HEK293 (cell line): ENCODE results near the gene SNTG2.
"Not testable (repeated sequence)": the region's sequence is repeated elsewhere in the genome, so short reads cannot be mapped to it uniquely, and the experiment has no call there.

ENCODE experiments used
- CTCF ChIA-PET: fragments of 350-600 bp; formaldehyde crosslinking; extraction: SDS; loops from one replicate; lab custom pipeline; 2021; ENCODE audit warnings: antibody characterized with exemption; lab: Yijun Ruan, JAX
- POLR2A ChIA-PET: fragments of 300-600 bp; formaldehyde crosslinking; extraction: SDS; loops from one replicate; lab custom pipeline; 2020; ENCODE audit warnings: antibody characterized with exemption, inconsistent platforms; lab: Yijun Ruan, JAX
- H3K27ac ChIP-seq: fragments of 200-500 bp; sonication (Bioruptor generic); 2 replicates; pipeline ENCODE4 v1.5.1; 2014; ENCODE audit warnings: low read depth, low read length, control low read depth, inconsistent platforms; ENCODE audit errors: extremely low read depth
- H3K36me3 ChIP-seq, 2 experiments: fragments of 200-500 bp in 1 of 2; sonication (Bioruptor generic) in 1 of 2; 1 replicate in 1 of 2; 2 replicates in 1 of 2; pipeline ENCODE4 v1.5.1; 2014 to 2017; ENCODE audit warnings: inconsistent platforms in 2 of 2, low read length in 2 of 2; ENCODE audit not compliant: control insufficient read depth in 2 of 2, insufficient read depth in 1 of 2
- H3K4me1 ChIP-seq: fragments of 200-500 bp; sonication (Bioruptor generic); 2 replicates; pipeline ENCODE4 v1.5.1; 2014; ENCODE audit warnings: mild to moderate bottlenecking, low read length, inconsistent platforms; ENCODE audit not compliant: control insufficient read depth, insufficient read depth
- H3K4me3 ChIP-seq: 2 replicates; pipeline ENCODE4 v1.5.1; 2011; ENCODE audit warnings: low read depth, mild to moderate bottlenecking, control low read depth, low read length, moderate library complexity
- H3K9me3 ChIP-seq: fragments of 200-500 bp; sonication (Bioruptor generic); 2 replicates; pipeline ENCODE4 v1.5.1; 2014; ENCODE audit warnings: low read depth, low read length, inconsistent platforms; ENCODE audit not compliant: control insufficient read depth, insufficient read depth
- EGR2 ChIP-seq: fragments of 450-650 bp; formaldehyde crosslinking; IDR thresholded peaks from 2 replicates; pipeline ENCODE4 v1.5.1; 2016; ENCODE audit warnings: low read depth, missing biosample characterization, missing genetic modification characterization
- ELK4 ChIP-seq: IDR thresholded peaks from 2 replicates; pipeline ENCODE4 v1.6.1; 2011; ENCODE audit warnings: mild to moderate bottlenecking, low read depth, low read length, borderline replicate concordance
- GLI2 ChIP-seq: fragments of 450-650 bp; formaldehyde crosslinking; IDR thresholded peaks from 2 replicates; pipeline ENCODE4; 2017; ENCODE audit warnings: missing biosample characterization, missing genetic modification characterization, low read depth, borderline replicate concordance
- GLIS1 ChIP-seq: fragments of 450-650 bp; formaldehyde crosslinking; IDR thresholded peaks from 2 replicates; pipeline ENCODE4 v1.5.1; 2016; ENCODE audit warnings: missing biosample characterization, missing genetic modification characterization
- INSM2 ChIP-seq: fragments of 450-650 bp; formaldehyde crosslinking; IDR thresholded peaks from 2 replicates; pipeline ENCODE4 v1.5.1; 2016; ENCODE audit warnings: missing biosample characterization, missing genetic modification characterization
- KLF7 ChIP-seq: fragments of 450-650 bp; formaldehyde crosslinking; IDR thresholded peaks from 2 replicates; pipeline ENCODE4 v1.5.1; 2016; ENCODE audit warnings: missing biosample characterization, missing genetic modification characterization, borderline replicate concordance
- KLF8 ChIP-seq: fragments of 450-650 bp; formaldehyde crosslinking; IDR thresholded peaks from 2 replicates; pipeline ENCODE4 v1.5.1; 2016; ENCODE audit warnings: missing biosample characterization, missing genetic modification characterization
- MEIS1 ChIP-seq: sonication (generic); formaldehyde crosslinking; IDR thresholded peaks from 2 replicates; pipeline ENCODE4 v1.8.1; 2022; ENCODE audit warnings: missing genetic modification reagents, mild to moderate bottlenecking, borderline replicate concordance
- SP3 ChIP-seq: fragments of 450-650 bp; formaldehyde crosslinking; IDR thresholded peaks from 2 replicates; pipeline ENCODE4 v1.5.1; 2016; ENCODE audit warnings: missing biosample characterization, missing genetic modification characterization
- TRIM28 ChIP-seq: IDR thresholded peaks from 2 replicates; pipeline ENCODE4 v1.6.1; 2011; ENCODE audit warnings: low read length, control low read depth, borderline replicate concordance
- ZBTB21 ChIP-seq: fragments of 450-650 bp; formaldehyde crosslinking; IDR thresholded peaks from 2 replicates; pipeline ENCODE4 v1.5.1; 2017; ENCODE audit warnings: missing biosample characterization, missing genetic modification characterization
- ZBTB44 ChIP-seq: fragments of 450-650 bp; IDR thresholded peaks from 2 replicates; pipeline ENCODE4 v1.5.1; 2018; ENCODE audit warnings: missing biosample characterization, mild to moderate bottlenecking, missing genetic modification characterization
- ZBTB7A ChIP-seq: fragments of 450-650 bp; formaldehyde crosslinking; IDR thresholded peaks from 2 replicates; pipeline ENCODE4 v1.5.1; 2016; ENCODE audit warnings: low read depth, missing biosample characterization, missing genetic modification characterization
- ZFHX2 ChIP-seq: fragments of 450-650 bp; formaldehyde crosslinking; conservative IDR thresholded peaks from 2 replicates; pipeline ENCODE4 v1.5.1; 2016; ENCODE audit warnings: missing biosample characterization, missing genetic modification characterization
- ZFP3 ChIP-seq: fragments of 450-650 bp; formaldehyde crosslinking; IDR thresholded peaks from 2 replicates; pipeline ENCODE4 v1.5.1; 2016; ENCODE audit warnings: low read depth, missing biosample characterization, missing genetic modification characterization
- ZIC2 ChIP-seq: fragments of 450-650 bp; formaldehyde crosslinking; IDR thresholded peaks from 2 replicates; pipeline ENCODE4 v1.5.1; 2016; ENCODE audit warnings: missing biosample characterization, missing genetic modification characterization
- ZNF138 ChIP-seq: fragments of 450-650 bp; formaldehyde crosslinking; IDR thresholded peaks from 2 replicates; pipeline ENCODE4 v1.5.1; 2016; ENCODE audit warnings: missing biosample characterization, missing genetic modification characterization, borderline replicate concordance
- ZNF155 ChIP-seq: fragments of 450-650 bp; formaldehyde crosslinking; IDR thresholded peaks from 2 replicates; pipeline ENCODE4 v1.5.1; 2016; ENCODE audit warnings: missing biosample characterization, missing genetic modification characterization
- ZNF23 ChIP-seq: fragments of 450-650 bp; formaldehyde crosslinking; IDR thresholded peaks from 2 replicates; pipeline ENCODE4 v1.5.1; 2016; ENCODE audit warnings: missing biosample characterization, missing genetic modification characterization, borderline replicate concordance
- ZNF366 ChIP-seq: fragments of 450-650 bp; formaldehyde crosslinking; conservative IDR thresholded peaks from 2 replicates; pipeline ENCODE4 v1.5.1; 2016; ENCODE audit warnings: missing biosample characterization, missing genetic modification characterization
- ZNF624 ChIP-seq: fragments of 450-650 bp; formaldehyde crosslinking; IDR thresholded peaks from 2 replicates; pipeline ENCODE4 v1.5.1; 2017; ENCODE audit warnings: missing biosample characterization, missing genetic modification characterization
- ZNF76 ChIP-seq: fragments of 450-650 bp; formaldehyde crosslinking; IDR thresholded peaks from 2 replicates; pipeline ENCODE4; 2016; ENCODE audit warnings: low read depth, missing biosample characterization, missing genetic modification characterization, borderline replicate concordance
- ZSCAN5A ChIP-seq: fragments of 450-650 bp; formaldehyde crosslinking; IDR thresholded peaks from 2 replicates; pipeline ENCODE4 v1.5.1; 2016; ENCODE audit warnings: missing biosample characterization, missing genetic modification characterization

Gene SNTG2

GRCh38 chr2:1130922-1131321 is 180.3 kb downstream of the SNTG2 start (continued):
- TF ChIP-seq ZSCAN5A (no peak), ZBTB44 (tag by site-specific recombination) (no peak), ELK4 (no peak), GLIS1 (no peak)

- ChIA-PET POLR2A (no interaction called here), CTCF (interaction anchor here (1.2 to 1.3 kb wide), 2 partner anchors 8 to 637 kb away, joined by 3 to 8 read pairs; no protein-coding TSS in a partner anchor)
- no peaks in the 10 kb centered on the region for H3K36me3 ChIP-seq
- H3K4me1 ChIP-seq, result no peaks in the 10 kb centered on the region
- H3K27ac ChIP-seq, result no peak overlapping the region
- H3K4me3 ChIP-seq, result no peak overlapping the region
- TF ChIP-seq ZFHX2 (tag by site-specific recombination) (0 out of 2 replicates have a peak, but pooled peaks have one; percentile 23), ZNF76 (no peak), EGR2 (peak; percentile 8; the same call in 1 of the 2 replicates)
- H3K9me3 ChIP-seq, result no peaks in the 10 kb centered on the region
These were observed 181.8 kb downstream of the SNTG2 start for GRCh38 chr2:1132328-1132969.

GRCh38 chr2:1133896-1134295 is 183.2 kb downstream of the SNTG2 start:
- H3K9me3 ChIP-seq, CTCF ChIA-PET, H3K4me3 ChIP-seq, H3K36me3 ChIP-seq, H3K27ac ChIP-seq, POLR2A ChIA-PET, H3K4me1 ChIP-seq: not testable (repeated sequence)

GRCh38 chr2:1134629-1135028 is 184.0 kb downstream of the SNTG2 start:
- TF ChIP-seq KLF7 (no peak), ZIC2 (tag by site-specific recombination) (no peak), ZBTB7A (no peak), ZFP3 (tag by site-specific recombination) (no peak), ZNF624 (tag by site-specific recombination) (no peak), ZNF366 (tag by site-specific recombination) (no peak), TRIM28 (no peak), GLI2 (no peak), ZNF23 (tag by site-specific recombination) (no peak), MEIS1 (CRISPR knock-in tag) (no peak), KLF8 (tag by site-specific recombination) (no peak), ZNF155 (tag by site-specific recombination) (no peak), INSM2 (tag by site-specific recombination) (no peak), ZBTB21 (tag by site-specific recombination) (no peak), ZNF138 (tag by site-specific recombination) (no peak), SP3 (no peak)
- CTCF ChIA-PET, result no interaction called here
- Histone ChIP-seq H3K9me3 (no peaks in the 10 kb centered on the region), H3K4me1 (no peaks in the 10 kb centered on the region), H3K27ac (no peak overlapping the region), H3K4me3 (no peak overlapping the region), H3K36me3 (no peaks in the 10 kb centered on the region)
- POLR2A ChIA-PET, result no interaction called here
